Neutrophil (primary cell): ENCODE measurements around the gene TLX2.

ENCODE experiments used
- H3K27ac ChIP-seq: fragments of 200-600 bp; sonication (generic); 2 replicates; pipeline ENCODE4 v1.5.1; 2016; ENCODE audit warnings: mild to moderate bottlenecking, moderate library complexity
- H3K27me3 ChIP-seq: fragments of 200-600 bp; sonication (generic); 2 replicates; pipeline ENCODE4 v1.6.0; 2016; ENCODE audit warnings: mild to moderate bottlenecking
- H3K36me3 ChIP-seq: fragments of 200-600 bp; sonication (generic); 2 replicates; pipeline ENCODE4 v1.5.1; 2017
- H3K4me1 ChIP-seq, 2 experiments: fragments of 200-600 bp in 1 of 2; sonication (generic) in 1 of 2; 1 replicate in 1 of 2; 2 replicates in 1 of 2; pipeline versions ENCODE4 v1.5.1 to v1.6.1; 2013 to 2016; ENCODE audit warnings: low read depth in 1 of 2, low read length in 1 of 2, mild to moderate bottlenecking in 1 of 2, moderate library complexity in 1 of 2; ENCODE audit not compliant: control insufficient read depth in 1 of 2, insufficient read depth in 1 of 2
- H3K4me3 ChIP-seq, 2 experiments: fragments of 200-600 bp in 1 of 2; sonication (generic) in 1 of 2; 1 replicate in 1 of 2; 2 replicates in 1 of 2; pipeline ENCODE4 v1.5.1; 2013 to 2016; ENCODE audit warnings: low read depth in 1 of 2, low read length in 1 of 2, mild to moderate bottlenecking in 1 of 2, moderate library complexity in 1 of 2
- H3K9me3 ChIP-seq: fragments of 200-600 bp; sonication (generic); 2 replicates; pipeline ENCODE4 v1.5.1; 2016
- TF ChIP-seq, protein P1 (sequence below): fragments of 200-600 bp; sonication (generic); IDR thresholded peaks from 2 replicates; pipeline ENCODE4 v1.5.1; 2016; ENCODE audit warnings: antibody characterized with exemption

Gene TLX2

DNA sequence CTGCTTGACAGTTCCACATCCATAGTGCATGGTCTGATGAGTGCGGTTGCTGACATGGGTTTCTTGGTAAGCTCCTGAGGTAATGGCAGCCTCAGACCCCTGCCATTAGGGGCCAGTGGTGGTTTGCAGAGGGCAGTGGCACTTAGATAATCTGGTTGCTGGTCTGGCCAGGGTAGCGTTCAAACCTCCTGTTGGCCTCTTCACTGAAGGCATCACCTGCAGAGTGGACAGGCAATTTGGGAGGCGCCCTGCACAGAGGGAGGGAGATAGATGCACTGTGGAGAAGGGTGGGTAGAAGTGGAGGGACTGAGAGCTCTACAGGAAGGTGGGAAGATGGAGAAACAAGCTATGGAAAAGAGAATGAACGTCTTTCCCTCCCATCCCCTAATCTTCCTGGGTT lies 19.2 kb downstream of the TLX2 start:
- TF ChIP-seq, protein P1, sequence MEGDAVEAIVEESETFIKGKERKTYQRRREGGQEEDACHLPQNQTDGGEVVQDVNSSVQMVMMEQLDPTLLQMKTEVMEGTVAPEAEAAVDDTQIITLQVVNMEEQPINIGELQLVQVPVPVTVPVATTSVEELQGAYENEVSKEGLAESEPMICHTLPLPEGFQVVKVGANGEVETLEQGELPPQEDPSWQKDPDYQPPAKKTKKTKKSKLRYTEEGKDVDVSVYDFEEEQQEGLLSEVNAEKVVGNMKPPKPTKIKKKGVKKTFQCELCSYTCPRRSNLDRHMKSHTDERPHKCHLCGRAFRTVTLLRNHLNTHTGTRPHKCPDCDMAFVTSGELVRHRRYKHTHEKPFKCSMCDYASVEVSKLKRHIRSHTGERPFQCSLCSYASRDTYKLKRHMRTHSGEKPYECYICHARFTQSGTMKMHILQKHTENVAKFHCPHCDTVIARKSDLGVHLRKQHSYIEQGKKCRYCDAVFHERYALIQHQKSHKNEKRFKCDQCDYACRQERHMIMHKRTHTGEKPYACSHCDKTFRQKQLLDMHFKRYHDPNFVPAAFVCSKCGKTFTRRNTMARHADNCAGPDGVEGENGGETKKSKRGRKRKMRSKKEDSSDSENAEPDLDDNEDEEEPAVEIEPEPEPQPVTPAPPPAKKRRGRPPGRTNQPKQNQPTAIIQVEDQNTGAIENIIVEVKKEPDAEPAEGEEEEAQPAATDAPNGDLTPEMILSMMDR: no peak
- Histone ChIP-seq H3K4me1 (peaks cover 28 to 31% of the 10 kb centered on the region in 2 experiments), H3K27ac (no peak overlapping the region), H3K27me3 (no peaks in the 10 kb centered on the region), H3K36me3 (peaks cover 21% of the 10 kb centered on the region), H3K4me3 (no peak overlapping the region), H3K9me3 (no peaks in the 10 kb centered on the region)

- TF ChIP-seq, protein P1: no peak
- no peak overlapping the region for H3K4me3 ChIP-seq
- no peaks in the 10 kb centered on the region for H3K9me3 ChIP-seq
- H3K36me3 ChIP-seq: peaks cover 21% of the 10 kb centered on the region
- H3K4me1 ChIP-seq: peaks cover 29 to 32% of the 10 kb centered on the region in 2 experiments
- H3K27ac ChIP-seq: no peak overlapping the region
- H3K27me3 ChIP-seq: no peaks in the 10 kb centered on the region
Measured at GRCh38 chr2:74534411-74534810, 20.2 kb downstream of the TLX2 start.

DNA sequence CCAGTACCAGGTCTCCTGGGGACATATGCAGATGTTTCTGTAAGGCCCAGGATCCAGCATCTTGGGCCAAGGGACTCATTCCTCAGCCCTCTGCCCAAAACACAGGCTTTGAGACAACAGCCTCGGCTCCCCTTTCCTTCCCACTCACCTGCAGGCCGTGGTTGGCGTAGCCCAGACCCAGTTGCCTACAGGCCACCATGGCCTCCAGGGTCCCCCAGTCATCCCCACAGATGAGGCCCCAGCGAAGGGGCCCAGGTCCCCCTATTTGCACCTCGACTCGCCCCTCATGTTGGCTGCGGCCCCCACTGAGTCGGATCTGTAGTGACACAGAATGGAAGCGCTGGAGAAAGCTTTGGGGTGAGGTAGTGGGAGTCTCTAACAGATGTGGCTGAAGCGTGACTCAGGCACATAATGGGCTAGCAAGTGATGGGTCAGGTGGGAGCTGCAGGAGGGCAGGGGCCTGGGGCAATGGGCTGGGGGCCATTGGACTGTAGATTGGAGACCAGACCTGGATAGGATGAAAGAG lies 21.3 kb downstream of the TLX2 start:
- Histone ChIP-seq H3K4me3 (no peak overlapping the region), H3K4me1 (peaks cover 28 to 36% of the 10 kb centered on the region in 2 experiments), H3K9me3 (no peaks in the 10 kb centered on the region), H3K27me3 (no peaks in the 10 kb centered on the region), H3K36me3 (peaks cover 21% of the 10 kb centered on the region), H3K27ac (no peak overlapping the region)
- TF ChIP-seq, protein P1: no peak

GRCh38 chr2:74536166-74536950 lies 22.1 kb downstream of the TLX2 start:
- TF ChIP-seq, protein P1: no peak
- Histone ChIP-seq H3K27ac (no peak overlapping the region), H3K9me3 (no peaks in the 10 kb centered on the region), H3K36me3 (peaks cover 21% of the 10 kb centered on the region), H3K4me1 (peaks cover 20 to 27% of the 10 kb centered on the region in 2 experiments), H3K27me3 (no peaks in the 10 kb centered on the region), H3K4me3 (no peak overlapping the region)

- Histone ChIP-seq H3K4me3 (no peak overlapping the region), H3K4me1 (peaks cover 15 to 23% of the 10 kb centered on the region in 2 experiments), H3K36me3 (peaks cover 21% of the 10 kb centered on the region), H3K9me3 (no peaks in the 10 kb centered on the region), H3K27me3 (no peaks in the 10 kb centered on the region), H3K27ac (no peak overlapping the region)
- TF ChIP-seq, protein P1: no peak
Measured at GRCh38 chr2:74537140-74537539, 22.9 kb downstream of the TLX2 start.
